NCI-H2081 (cell line): ENCODE measurements around the gene WDPCP.
A peak's percentile ranks its signal among the peaks of the same experiment; 100 is the strongest.
"Not testable (repeated sequence)": the region's sequence is repeated elsewhere in the genome, so short reads cannot be mapped to it uniquely, and the experiment has no call there.

Experiments used
- DNase-seq, 2 experiments: peaks; one replicate each; lab custom pipeline; 2025; lab: John Stamatoyannopoulos, UW

Gene WDPCP

GRCh38 chr2:63242747-63243146 lies 345.5 kb downstream of the WDPCP start:
- DNase-seq: no peak

GRCh38 chr2:63225964-63226686 lies 362.2 kb downstream of the WDPCP start:
- DNase-seq: no peak

- DNase-seq: no peak
These were observed 369.3 kb downstream of the WDPCP start for GRCh38 chr2:63218800-63219526.

- no peak for DNase-seq
These were observed 393.0 kb downstream of the WDPCP start for GRCh38 chr2:63195310-63195709.

- no peak for DNase-seq
These were observed 394.1 kb downstream of the WDPCP start for GRCh38 chr2:63194175-63194574.

GRCh38 chr2:63192889-63193774 lies 395.1 kb downstream of the WDPCP start:
- peak in 1 of 2 experiments; percentile 70 for DNase-seq

- DNase-seq: peak in 1 of 2 experiments; percentile 73
These were observed 395.9 kb downstream of the WDPCP start for GRCh38 chr2:63192169-63192888.

GRCh38 chr2:63189026-63189425 lies 399.3 kb downstream of the WDPCP start:
- DNase-seq: peak in 1 of 2 experiments; percentile 24

- no peak for DNase-seq
These were observed 401.9 kb downstream of the WDPCP start for GRCh38 chr2:63186331-63186730.

GRCh38 chr2:63163161-63163820 lies 425.0 kb downstream of the WDPCP start:
- peak in 1 of 2 experiments; percentile 42 for DNase-seq

- no peak for DNase-seq
These were observed 429.0 kb downstream of the WDPCP start for GRCh38 chr2:63159262-63159661.

GRCh38 chr2:63136683-63137082 lies 451.6 kb downstream of the WDPCP start:
- DNase-seq: not testable (repeated sequence)

- no peak for DNase-seq
These were observed 456.3 kb downstream of the WDPCP start for GRCh38 chr2:63132020-63132419.

- DNase-seq: no peak
These were observed 457.1 kb downstream of the WDPCP start for GRCh38 chr2:63131196-63131595.

GRCh38 chr2:63127594-63127993 lies 460.7 kb downstream of the WDPCP start:
- DNase-seq: no peak

- no peak for DNase-seq
These were observed 463.4 kb downstream of the WDPCP start for GRCh38 chr2:63124850-63125249.

GRCh38 chr2:63124218-63124617 lies 464.1 kb downstream of the WDPCP start:
- DNase-seq: no peak

- DNase-seq: no peak
These were observed 465.4 kb downstream of the WDPCP start for GRCh38 chr2:63122921-63123320.

- DNase-seq: no peak
These were observed 467.0 kb downstream of the WDPCP start for GRCh38 chr2:63121055-63121834.

GRCh38 chr2:63118821-63119220 lies 469.5 kb downstream of the WDPCP start:
- DNase-seq: no peak
